ENCODE data around the gene ZG16B.

DNA sequence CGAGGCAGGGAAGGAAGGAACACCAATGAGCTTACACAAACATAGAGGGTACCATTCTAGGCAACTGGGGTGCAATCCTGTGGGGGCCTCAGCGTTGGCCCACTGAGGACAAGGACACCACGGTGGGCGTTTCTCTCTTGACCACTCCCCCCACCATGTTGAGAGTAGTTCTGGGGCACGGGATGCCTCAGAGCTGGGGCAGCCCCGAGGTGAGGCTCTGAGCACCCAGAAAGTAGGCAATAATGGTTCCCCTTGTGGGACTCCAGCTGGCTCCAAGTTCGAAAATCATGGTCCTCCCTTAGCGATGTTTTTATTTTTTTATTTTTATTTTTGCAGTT, 8.0 kb upstream of the ZG16B start:
- TF ChIP-seq EZH2 (IDR thresholded peaks at IDR 0.05; ENCODE audit: borderline replicate concordance, low read depth, low read length, poor library complexity, severe bottlenecking), result no peak
- TF ChIP-seq, protein P1, sequence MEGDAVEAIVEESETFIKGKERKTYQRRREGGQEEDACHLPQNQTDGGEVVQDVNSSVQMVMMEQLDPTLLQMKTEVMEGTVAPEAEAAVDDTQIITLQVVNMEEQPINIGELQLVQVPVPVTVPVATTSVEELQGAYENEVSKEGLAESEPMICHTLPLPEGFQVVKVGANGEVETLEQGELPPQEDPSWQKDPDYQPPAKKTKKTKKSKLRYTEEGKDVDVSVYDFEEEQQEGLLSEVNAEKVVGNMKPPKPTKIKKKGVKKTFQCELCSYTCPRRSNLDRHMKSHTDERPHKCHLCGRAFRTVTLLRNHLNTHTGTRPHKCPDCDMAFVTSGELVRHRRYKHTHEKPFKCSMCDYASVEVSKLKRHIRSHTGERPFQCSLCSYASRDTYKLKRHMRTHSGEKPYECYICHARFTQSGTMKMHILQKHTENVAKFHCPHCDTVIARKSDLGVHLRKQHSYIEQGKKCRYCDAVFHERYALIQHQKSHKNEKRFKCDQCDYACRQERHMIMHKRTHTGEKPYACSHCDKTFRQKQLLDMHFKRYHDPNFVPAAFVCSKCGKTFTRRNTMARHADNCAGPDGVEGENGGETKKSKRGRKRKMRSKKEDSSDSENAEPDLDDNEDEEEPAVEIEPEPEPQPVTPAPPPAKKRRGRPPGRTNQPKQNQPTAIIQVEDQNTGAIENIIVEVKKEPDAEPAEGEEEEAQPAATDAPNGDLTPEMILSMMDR (conservative IDR thresholded peaks at IDR 0.05; ENCODE audit: low read depth, low read length), result no peak
